SH-SY5Y (cell line): ENCODE measurements around the gene ACSL5.

Experiments
- GATA2 ChIP-seq: IDR thresholded peaks from 2 replicates; pipeline ENCODE4 v1.6.1; 2011; ENCODE audit warnings: mild to moderate bottlenecking, low read depth, low read length
- GATA3 ChIP-seq: IDR thresholded peaks from 2 replicates; pipeline ENCODE4 v1.6.1; 2011; ENCODE audit warnings: low read depth, mild to moderate bottlenecking, low read length, moderate library complexity

GRCh38 chr10:112475575-112476218 lies 101.8 kb downstream of the ACSL5 start:
- TF ChIP-seq GATA3: 0 out of 2 replicates have a peak, but pooled peaks have one; percentile 35
- TF ChIP-seq GATA2: no peak
